Activated CD4-positive, alpha-beta T cell treated with anti-CD3 and anti-CD28 coated beads, Interleukin-2, amount 50 U/mL, for 1 hour (primary cell): Measurements from ENCODE around the gene MEI4.
"Not testable (repeated sequence)": the region's sequence is repeated elsewhere in the genome, so short reads cannot be mapped to it uniquely, and the experiment has no call there.

Experiments
- DNase-seq: peaks from one replicate; pipeline ENCODE4 v3.0.0-alpha.2; 2020

MEI4 gene, protein sequence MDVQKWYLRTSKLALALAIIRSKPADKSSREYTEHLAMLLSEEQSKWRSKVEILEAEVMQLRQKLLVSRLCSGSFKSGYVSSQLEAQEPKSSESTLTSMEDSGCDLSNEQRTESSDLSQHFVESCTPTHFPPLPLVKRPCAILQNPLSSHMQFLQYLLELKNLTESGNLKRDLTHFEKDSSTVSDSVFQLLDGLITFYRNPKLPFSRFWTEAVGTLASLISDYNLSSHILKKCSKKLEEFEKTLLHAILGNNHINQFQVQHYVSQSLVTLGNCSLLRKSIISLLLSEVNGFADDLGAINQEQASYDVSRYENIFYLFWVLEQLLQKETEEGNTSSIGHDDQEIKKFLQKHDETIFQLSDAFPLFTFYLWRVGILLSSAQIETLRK

DNA sequence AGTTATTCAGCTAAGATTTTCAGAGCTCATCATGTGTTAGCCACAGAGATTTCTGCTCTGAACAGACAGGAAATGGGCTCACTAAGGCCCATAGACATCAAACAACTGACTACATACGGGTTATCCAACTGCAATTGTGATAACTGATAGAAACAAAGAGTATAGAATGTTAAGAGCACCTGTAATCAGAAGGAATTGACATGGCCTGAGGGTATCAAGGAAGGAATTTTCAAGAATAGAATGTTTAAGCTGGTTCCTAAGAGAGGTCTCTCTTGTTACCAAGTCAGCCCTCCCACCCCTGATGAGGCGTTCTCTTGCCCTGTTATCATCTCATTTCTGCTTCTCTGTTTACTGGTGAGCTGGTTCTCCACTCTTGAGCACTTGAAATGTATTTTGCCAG, at the start of gene MEI4:
Gene MEI4, plus strand, starts transcription at position 301 of the 400 bp plus-strand sequence. CDS start 37,633 bp downstream, outside the sequence.
- DNase-seq = no peak

DNA sequence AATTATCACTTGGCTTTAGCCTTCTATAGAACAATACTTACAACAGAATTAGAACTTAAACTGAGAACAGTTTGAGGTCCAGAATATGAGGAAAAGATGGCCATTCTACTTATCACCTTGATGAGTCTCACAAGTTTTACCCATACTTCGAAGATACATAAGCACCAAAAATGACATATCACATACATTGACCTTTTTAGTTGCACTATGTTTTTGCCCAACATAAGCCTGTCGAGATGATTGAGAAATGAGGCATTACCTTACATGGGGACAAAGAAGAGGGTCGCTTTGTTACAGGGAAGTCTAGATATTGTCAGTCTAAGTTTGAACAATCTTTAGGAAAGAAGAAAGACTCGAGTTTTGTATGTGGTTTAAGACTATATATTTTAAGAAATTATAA, 48.4 kb upstream of the MEI4 start:
- no peak for DNase-seq

DNA sequence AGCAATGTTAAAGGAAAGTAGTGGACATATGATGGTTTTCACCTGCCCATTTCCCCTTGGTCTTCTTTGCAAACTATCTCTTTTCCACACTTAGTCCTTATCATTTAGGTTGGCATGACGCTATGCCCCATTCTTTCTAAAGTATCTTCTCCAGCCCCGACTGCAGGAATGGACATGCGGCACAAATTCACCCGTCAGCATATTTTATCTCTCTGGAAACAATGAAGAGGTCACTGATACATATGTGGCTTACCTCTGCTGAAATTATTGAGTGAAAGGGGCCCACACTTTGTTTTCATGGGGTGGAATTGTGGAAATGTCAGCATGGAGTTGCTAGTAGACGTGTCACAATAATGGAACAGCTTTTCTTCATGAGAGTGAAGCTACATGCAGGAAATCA, 45.8 kb upstream of the MEI4 start:
- DNase-seq = no peak

DNA sequence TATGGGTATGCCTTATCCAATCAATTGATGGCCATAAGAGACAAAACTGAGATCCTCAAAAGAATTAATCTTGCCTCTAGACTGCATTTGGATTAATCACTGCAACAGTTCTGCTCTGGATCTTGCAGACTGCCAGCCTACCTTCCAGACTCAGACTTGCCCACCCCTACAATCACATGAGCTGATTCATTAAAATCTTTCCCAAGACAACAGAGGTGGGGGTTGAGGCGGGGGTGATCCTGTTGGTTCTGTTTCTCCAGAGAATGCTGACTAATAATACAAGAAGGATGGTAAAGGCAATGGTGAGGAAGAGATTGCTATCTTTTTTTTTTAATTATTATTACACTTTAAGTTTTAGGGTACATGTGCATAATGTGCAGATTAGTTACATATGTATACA, 43.7 kb upstream of the MEI4 start:
- DNase-seq = no peak

- DNase-seq = no peak
Observed at GRCh38 chr6:77619114-77619513, 33.7 kb upstream of the MEI4 start.

DNA sequence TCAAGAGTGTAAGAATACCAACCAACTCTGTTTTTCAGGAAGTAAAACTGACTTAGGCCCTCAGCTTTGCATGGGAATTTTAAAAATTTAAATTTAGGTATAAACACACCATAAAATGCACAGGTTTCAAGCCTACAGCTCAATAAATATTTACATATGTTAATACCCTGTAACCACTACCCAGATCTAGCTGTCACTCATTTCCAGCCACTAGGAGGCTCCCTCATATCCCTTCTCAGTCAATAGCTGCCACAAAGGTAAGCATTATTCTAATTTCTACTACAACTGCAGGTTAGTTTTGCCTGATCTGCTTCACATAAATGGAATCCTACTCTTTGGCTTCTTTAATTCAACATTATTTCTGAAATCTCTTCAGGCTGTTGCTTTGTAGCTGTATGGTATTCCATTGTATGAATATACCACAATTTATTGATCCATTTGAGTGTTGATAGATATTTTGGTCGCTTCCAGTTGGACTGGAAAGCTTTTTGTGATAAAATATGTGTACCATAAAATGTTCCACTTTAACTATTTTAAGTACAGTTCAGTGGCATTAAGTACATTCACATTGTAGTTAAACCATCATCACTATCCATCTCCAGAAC, 32.5 kb upstream of the MEI4 start:
- no peak for DNase-seq

DNA sequence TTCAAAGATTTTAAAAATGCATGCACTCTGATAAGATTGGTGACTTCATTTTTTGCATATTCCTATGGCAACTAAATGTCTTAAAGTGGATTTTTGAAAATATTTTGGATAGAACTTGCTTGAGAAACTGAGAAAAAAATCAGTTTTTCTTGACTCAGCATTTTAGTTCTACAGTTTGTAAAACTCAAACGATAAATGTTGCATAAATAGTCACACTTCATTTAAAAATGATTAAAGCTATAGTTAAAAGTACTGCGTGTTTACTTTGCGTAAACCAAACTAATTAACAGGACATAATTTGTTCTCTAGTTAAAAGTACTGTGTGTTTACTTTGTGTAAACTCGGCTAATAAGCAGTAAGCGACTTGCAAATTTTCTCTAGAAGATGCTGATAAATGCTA, 28.3 kb upstream of the MEI4 start:
- DNase-seq = no peak

GRCh38 chr6:77626426-77626825, 26.4 kb upstream of the MEI4 start:
- DNase-seq = no peak

- no peak for DNase-seq
Observed at GRCh38 chr6:77630014-77630413, 22.8 kb upstream of the MEI4 start.

GRCh38 chr6:77633471-77633870, 19.4 kb upstream of the MEI4 start:
- DNase-seq = no peak

- DNase-seq = no peak
Observed at GRCh38 chr6:77633993-77634715, 18.7 kb upstream of the MEI4 start.

DNA sequence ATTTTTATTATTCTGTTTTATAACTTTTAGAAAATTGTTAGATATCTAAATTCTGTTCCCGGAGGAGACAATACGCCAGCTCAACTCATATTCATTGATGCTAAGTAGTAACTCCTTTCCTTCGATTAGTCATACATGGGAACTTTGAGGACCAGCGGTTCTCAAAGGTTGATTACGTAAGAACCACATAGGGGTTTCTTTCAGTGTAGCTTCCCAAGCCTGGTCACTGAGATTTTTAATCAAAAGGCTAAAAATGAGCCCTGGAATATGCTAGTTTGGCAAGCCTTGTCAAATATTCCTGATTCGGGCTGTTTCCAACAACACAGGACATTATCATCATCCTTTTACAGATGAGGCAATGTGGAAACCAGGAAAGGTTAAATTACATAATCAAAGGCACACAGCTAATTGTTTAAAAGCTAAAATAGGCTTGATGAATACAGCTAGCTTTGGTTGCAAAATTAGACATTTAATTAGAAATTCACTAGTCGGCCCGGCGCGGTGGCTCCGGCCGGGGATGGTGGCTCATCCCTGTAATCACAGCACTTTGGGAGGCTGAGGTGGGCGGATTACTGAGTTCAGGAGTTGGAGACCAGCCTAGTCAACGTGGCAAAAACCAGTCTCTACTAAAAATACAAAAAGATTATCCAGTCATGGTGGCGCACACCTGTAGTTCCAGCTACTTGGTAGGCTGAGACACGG, 14.6 kb upstream of the MEI4 start:
- DNase-seq = no peak

DNA sequence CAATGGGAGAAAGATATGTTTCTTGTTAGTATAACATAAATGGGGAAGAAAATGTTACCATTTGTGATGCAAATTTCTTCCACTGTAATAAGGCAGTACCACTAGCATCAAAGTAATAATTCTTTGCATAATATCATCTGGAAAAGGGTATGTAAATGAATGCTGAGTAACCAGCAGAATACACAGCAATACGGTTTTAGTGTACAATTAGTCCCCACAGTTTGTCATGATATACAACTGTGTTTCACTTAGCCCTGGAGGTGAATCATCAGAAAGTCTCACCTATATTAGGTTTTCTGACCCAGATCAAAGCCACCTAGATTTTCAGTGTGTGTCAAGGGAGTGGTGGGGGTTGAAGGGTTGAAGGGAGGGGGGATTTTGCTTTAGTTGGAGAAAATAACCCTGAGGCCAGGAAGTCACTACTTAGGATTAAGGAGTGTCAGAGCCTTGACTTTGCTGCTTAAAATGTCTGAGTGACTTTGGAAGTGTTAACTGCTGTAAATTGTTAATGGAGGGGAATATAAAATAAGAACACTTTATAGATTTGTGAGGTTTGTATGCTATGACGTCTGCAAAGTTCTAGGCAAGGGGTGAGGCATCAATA, 8.6 kb upstream of the MEI4 start:
- DNase-seq = no peak

DNA sequence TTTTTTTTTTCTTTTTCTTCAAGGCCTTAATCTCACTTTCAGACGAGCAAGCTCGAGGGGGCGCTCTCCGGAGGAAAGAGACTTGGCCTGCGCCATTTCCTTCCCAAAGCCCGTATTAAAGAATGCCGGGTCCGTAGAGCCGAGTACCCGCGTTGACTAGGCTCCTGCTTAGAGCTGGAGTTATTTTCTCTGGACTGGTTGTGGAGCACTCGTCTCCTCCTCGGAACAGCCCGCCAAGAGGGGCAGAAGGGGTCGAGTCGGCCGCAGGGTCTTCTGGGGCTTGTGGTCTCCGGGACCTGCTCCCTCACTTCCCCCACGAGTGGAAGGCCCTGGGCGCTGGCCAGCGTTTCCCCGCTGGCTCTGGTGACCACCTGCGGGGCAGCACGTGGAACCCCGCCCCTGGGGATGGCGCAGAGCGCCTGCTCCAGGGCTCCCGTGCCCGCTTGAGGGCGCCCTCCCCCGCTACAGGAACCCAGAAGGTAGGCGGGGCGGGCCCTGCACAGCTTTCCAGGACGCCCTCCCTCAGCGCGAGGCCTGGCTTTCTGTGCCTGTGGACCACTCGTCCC, 2.7 kb upstream of the MEI4 start:
- DNase-seq = peak; percentile 1

DNA sequence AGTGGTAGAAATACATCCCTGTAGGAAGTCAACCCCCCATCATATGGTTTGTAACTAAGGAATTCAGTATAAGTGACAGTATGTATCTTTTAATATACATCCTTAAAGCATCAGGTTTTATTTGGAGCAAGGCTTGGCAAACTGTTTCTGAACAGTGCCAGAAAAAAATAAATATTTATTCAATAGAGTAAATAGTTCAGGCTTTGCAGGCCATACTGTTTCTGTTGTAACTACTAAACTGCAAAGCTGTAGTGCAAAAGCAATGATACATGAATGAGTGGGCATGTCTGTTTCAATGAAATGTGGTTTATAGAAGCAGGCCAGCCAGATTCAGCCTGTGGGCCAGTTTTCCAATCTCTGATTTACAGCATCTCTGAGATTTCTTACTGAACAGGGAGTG, 977 bp downstream of the MEI4 start:
- DNase-seq = no peak

- DNase-seq = not testable (repeated sequence)
Observed at GRCh38 chr6:77655035-77655434, 2.2 kb downstream of the MEI4 start.

- DNase-seq = no peak
Observed at GRCh38 chr6:77656999-77657764, 4.3 kb downstream of the MEI4 start.

- DNase-seq = no peak
Observed at GRCh38 chr6:77666340-77666739, 13.5 kb downstream of the MEI4 start.

DNA sequence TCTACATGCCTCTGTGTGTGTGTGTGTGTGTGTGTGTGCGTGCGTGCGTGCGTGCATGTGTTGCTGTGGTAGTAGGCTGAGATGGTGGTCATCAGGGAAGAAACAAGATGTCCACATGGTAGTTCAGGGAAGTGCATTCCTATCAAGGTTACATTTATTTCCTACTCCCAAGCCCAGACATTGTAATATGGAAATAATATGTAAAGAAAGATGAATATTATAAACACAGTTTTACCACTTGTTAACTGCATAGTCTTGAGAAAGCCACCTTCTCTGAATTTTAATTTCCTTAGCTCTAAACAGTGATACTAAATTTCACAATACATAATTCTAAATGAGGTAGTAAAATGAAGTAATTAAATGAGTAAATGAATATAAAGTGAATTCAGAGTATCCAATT, 14.0 kb downstream of the MEI4 start:
- no peak for DNase-seq

DNA sequence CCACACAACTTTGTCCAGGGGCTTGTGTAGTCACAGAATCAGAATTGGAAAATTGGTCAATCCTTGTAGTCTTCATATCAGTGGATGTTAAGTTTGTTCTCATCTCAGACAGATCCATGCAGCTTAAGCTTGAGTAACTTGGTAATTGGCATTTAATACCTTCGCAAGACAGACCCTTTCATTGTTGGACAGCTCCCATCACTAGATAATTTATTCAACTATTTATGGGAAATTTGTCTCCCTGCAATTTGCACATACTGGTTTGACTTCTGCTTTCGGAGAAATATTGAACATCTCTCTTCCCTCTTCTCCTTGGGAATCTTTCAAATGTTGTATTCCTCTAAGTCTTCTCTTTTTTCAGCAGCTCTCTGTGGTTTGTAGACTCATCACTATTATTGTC, 17.1 kb downstream of the MEI4 start:
- DNase-seq = no peak

DNA sequence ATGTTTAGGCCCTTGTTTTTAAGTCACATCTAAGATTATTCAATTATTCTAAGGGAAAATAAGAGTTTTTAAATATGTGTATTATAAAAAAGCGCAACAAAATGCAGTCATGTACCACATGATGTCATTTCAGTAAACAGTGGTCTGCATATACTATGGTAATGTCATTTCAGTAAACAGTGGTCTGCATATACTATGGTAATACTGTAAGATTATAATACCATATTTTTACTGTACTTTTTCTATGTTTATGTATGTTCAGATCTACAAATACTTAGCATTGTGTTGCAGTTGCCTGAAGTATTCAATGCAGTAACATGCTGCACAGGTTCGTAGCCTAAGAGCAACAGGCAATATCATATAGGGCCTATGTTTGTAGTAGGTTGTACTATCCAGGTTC, 21.4 kb downstream of the MEI4 start:
- no peak for DNase-seq

DNA sequence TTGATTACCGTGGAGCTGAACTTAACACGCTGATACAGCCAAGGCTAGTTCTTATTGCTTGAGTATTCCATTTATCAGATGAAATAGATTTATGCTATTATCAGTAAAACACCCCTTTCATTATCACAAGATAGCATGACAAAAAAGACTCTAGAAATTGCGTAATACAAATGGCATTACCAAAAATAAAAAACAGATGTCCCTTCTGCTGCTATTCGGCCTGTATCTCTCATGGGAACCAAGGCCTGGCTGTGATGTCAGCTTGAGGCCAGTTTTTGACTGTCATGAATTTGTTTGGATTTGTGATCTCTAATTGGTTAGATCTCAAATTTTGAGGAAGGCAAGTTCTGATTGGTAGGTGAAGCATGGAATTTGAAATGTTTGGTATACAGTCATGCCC, 25.2 kb downstream of the MEI4 start:
- DNase-seq = no peak
